Neural cell (in vitro differentiated cells): ENCODE measurements around the gene SSR4. TPM values are rescaled to one million over a fixed set of nuclear protein-coding genes. Genes with fewer than 3 reads are reported as not detected.

ENCODE experiments used
- H2AFZ ChIP-seq: fragments of 200-600, 300-800 bp; sonication (generic), shearing (Covaris generic); 2 replicates; pipeline ENCODE4 v1.6.0; 2014; ENCODE audit warnings: low read depth, mild to moderate bottlenecking, antibody characterized with exemption, low read length, moderate library complexity
- H3F3A ChIP-seq: fragments of 200-600 bp; shearing (Covaris generic); 2 replicates; pipeline ENCODE4 v1.6.1; 2016; ENCODE audit warnings: mild to moderate bottlenecking, moderate library complexity, mixed read lengths, antibody characterized with exemption, low read length; ENCODE audit not compliant: insufficient read depth, poor library complexity, severe bottlenecking
- H3K27ac ChIP-seq: fragments of 200-600, 300-800 bp; sonication (generic), shearing (Covaris generic); 2 replicates; pipeline ENCODE4 v1.5.1; 2014; ENCODE audit warnings: mild to moderate bottlenecking, low read length, moderate library complexity
- H3K27me3 ChIP-seq: fragments of 300-800, 200-600 bp; sonication (generic), shearing (Covaris generic); 2 replicates; pipeline ENCODE4 v1.6.0; 2014; ENCODE audit warnings: mild to moderate bottlenecking, low read depth, low read length, moderate library complexity; ENCODE audit not compliant: insufficient read depth
- H3K36me3 ChIP-seq: fragments of 300-800, 200-600 bp; sonication (generic), shearing (Covaris generic); 2 replicates; pipeline ENCODE4 v1.5.1; 2014; ENCODE audit warnings: mild to moderate bottlenecking, antibody characterized with exemption, low read length, moderate library complexity; ENCODE audit not compliant: insufficient read depth
- H3K4me2 ChIP-seq: fragments of 300-800, 200-600 bp; sonication (generic), shearing (Covaris generic); 2 replicates; pipeline ENCODE4 v1.6.0; 2014; ENCODE audit warnings: mild to moderate bottlenecking, low read length
- H3K4me3 ChIP-seq: fragments of 300-800, 200-600 bp; sonication (generic), shearing (Covaris generic); 2 replicates; pipeline ENCODE4 v1.5.1; 2014; ENCODE audit warnings: mild to moderate bottlenecking, low read length, moderate library complexity
- H3K79me2 ChIP-seq: fragments of 200-600 bp; shearing (Covaris generic); replicated peaks from 2 replicates; pipeline ENCODE4 v1.6.0; 2014; ENCODE audit warnings: mild to moderate bottlenecking, low read length, moderate library complexity; ENCODE audit not compliant: insufficient read depth
- H3K9ac ChIP-seq: fragments of 300-800, 200-600 bp; sonication (generic), shearing (Covaris generic); 2 replicates; pipeline ENCODE4 v1.6.1; 2016; ENCODE audit warnings: mild to moderate bottlenecking, low read length, mixed read lengths
- H3K9me2 ChIP-seq: fragments of 200-600 bp; shearing (Covaris generic); 2 replicates; pipeline ENCODE4 v1.6.1; 2016; ENCODE audit warnings: mild to moderate bottlenecking, low read length, mixed read lengths; ENCODE audit not compliant: insufficient read depth
- H3K9me3 ChIP-seq: fragments of 200-600, 300-800 bp; sonication (generic), shearing (Covaris generic); 2 replicates; pipeline ENCODE4 v1.6.1; 2016; ENCODE audit warnings: mild to moderate bottlenecking, mixed run types, low read length, moderate library complexity, mixed read lengths
- H4K20me1 ChIP-seq: fragments of 200-600 bp; shearing (Covaris generic); 2 replicates; pipeline ENCODE4 v1.6.1; 2016; ENCODE audit warnings: mild to moderate bottlenecking, mixed run types; ENCODE audit not compliant: insufficient read depth
- CTCF ChIP-seq: fragments of 450-650 bp; IDR thresholded peaks from 2 replicates; pipeline ENCODE4 v1.5.1; 2014; ENCODE audit warnings: antibody characterized with exemption, mild to moderate bottlenecking, moderate library complexity; ENCODE audit not compliant: poor library complexity, severe bottlenecking
- EP300 ChIP-seq: fragments of 450-650 bp; conservative IDR thresholded peaks from 2 replicates; pipeline ENCODE4 v1.6.1; 2014; ENCODE audit warnings: antibody characterized with exemption, mild to moderate bottlenecking, moderate library complexity; ENCODE audit not compliant: poor library complexity, severe bottlenecking
- EZH2 ChIP-seq: fragments of 200-600, 300-800 bp; shearing (Covaris generic), sonication (generic); IDR thresholded peaks from 2 replicates; pipeline ENCODE4 v1.6.1; 2014; ENCODE audit warnings: antibody characterized with exemption, low read length, borderline replicate concordance, mild to moderate bottlenecking; ENCODE audit not compliant: insufficient read depth, poor library complexity, severe bottlenecking
- MXI1 ChIP-seq: fragments of 450-650 bp; conservative IDR thresholded peaks from 2 replicates; pipeline ENCODE4 v1.6.1; 2014; ENCODE audit warnings: antibody characterized with exemption, mild to moderate bottlenecking; ENCODE audit not compliant: poor library complexity, severe bottlenecking
- POLR2AphosphoS5 ChIP-seq: IDR thresholded peaks from 2 replicates; pipeline ENCODE4 v1.6.1; 2012
- RAD21 ChIP-seq: fragments of 450-650 bp; conservative IDR thresholded peaks from 2 replicates; pipeline ENCODE4 v1.6.1; 2014; ENCODE audit warnings: antibody characterized with exemption, mild to moderate bottlenecking, moderate library complexity
- REST ChIP-seq: IDR thresholded peaks from 2 replicates; pipeline ENCODE4 v1.6.1; 2012; ENCODE audit warnings: borderline replicate concordance
- SMC3 ChIP-seq: fragments of 450-650 bp; conservative IDR thresholded peaks from 2 replicates; pipeline ENCODE4 v1.6.1; 2014; ENCODE audit warnings: antibody characterized with exemption, mild to moderate bottlenecking, moderate library complexity; ENCODE audit not compliant: poor library complexity
- TAF1 ChIP-seq: IDR thresholded peaks from 2 replicates; pipeline ENCODE4 v1.6.1; 2012; ENCODE audit warnings: low read depth
- polyA plus RNA-seq: library from polyadenylated mRNA; depleted of rRNA; stranded (reverse); fragments of >200 nt; gene quantifications from 2 replicates; pipeline ENCODE4 v1.2.3, GENCODE V29; 2014

The SSR4 gene
- polyA plus RNA-seq, 1 donor from 2014 or later, result 186 TPM

- no peak overlapping the region for H2AFZ ChIP-seq
- H3F3A ChIP-seq, result no peaks in the 10 kb centered on the region
- no peak overlapping the region for H3K9ac ChIP-seq
- H3K4me3 ChIP-seq, result no peak overlapping the region
- H3K27ac ChIP-seq, result no peak overlapping the region
- no peaks in the 10 kb centered on the region for H3K9me2 ChIP-seq
- no peaks in the 10 kb centered on the region for H3K79me2 ChIP-seq
- H3K4me2 ChIP-seq, result no peak overlapping the region
- no peaks in the 10 kb centered on the region for H3K36me3 ChIP-seq
- H3K27me3 ChIP-seq, result no peaks in the 10 kb centered on the region
- H4K20me1 ChIP-seq, result no peaks in the 10 kb centered on the region
- TF ChIP-seq EZH2, result no peak
- no peaks in the 10 kb centered on the region for H3K9me3 ChIP-seq
Observed at GRCh38 chrX:153750127-153750774, 44.2 kb upstream of the SSR4 start.

DNA sequence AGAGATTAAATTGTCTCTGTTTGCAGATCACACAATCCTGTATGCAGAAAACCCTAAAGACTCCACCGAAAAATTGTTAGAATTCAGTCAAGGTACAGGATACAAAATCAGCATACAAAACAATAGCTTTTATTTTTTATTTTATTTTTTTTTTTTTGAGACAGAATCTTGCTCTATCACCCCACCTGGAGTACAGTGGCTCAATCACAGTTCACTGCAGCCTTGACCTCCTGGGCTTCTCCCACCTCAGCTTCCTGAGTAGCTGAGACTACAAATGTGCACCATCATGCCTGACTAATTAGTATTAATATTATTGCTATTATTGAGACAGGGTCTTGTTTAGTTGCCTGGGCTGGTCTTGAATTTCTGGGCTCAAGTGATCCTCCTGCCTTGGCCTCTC lies 39.3 kb upstream of the SSR4 start:
- no peaks in the 10 kb centered on the region for H3F3A ChIP-seq
- H3K9me2 ChIP-seq, result no peaks in the 10 kb centered on the region
- no peak overlapping the region for H3K9ac ChIP-seq
- no peaks in the 10 kb centered on the region for H3K27me3 ChIP-seq
- H2AFZ ChIP-seq, result no peak overlapping the region
- no peaks in the 10 kb centered on the region for H4K20me1 ChIP-seq
- no peaks in the 10 kb centered on the region for H3K36me3 ChIP-seq
- no peak overlapping the region for H3K4me3 ChIP-seq
- TF ChIP-seq POLR2AphosphoS5 (no peak), REST (no peak), CTCF (no peak), EZH2 (no peak), EP300 (no peak), RAD21 (no peak), TAF1 (no peak), MXI1 (no peak), SMC3 (no peak)
- H3K27ac ChIP-seq, result no peak overlapping the region
- H3K79me2 ChIP-seq, result no peaks in the 10 kb centered on the region
- H3K9me3 ChIP-seq, result no peaks in the 10 kb centered on the region
- no peak overlapping the region for H3K4me2 ChIP-seq
